MCF 10A (cell line): ENCODE data around the gene INS. TPM values are rescaled to one million over a fixed set of nuclear protein-coding genes. Genes with fewer than 3 reads are reported as not detected.
A peak's percentile ranks its signal among the peaks of the same experiment; 100 is the strongest.

Experiments used
- BruUV-seq: library from RNA; stranded (reverse); fragments of 400-500 nt; replicated peaks from 2 replicates; lab custom pipeline; 2021; lab: Mats Ljungman, UMichigan
- CTCF ChIA-PET: fragments of 300-600 bp; sonication (Branson Sonifier 250); formaldehyde crosslinking; extraction: SDS; loops from one replicate; lab custom pipeline; 2021; ENCODE audit warnings: antibody characterized with exemption, inconsistent platforms; lab: Yijun Ruan, JAX
- POLR2A ChIA-PET: fragments of 300-600, 350-650 bp; sonication (Branson Sonifier 250); formaldehyde crosslinking; extraction: SDS; loops from one replicate; lab custom pipeline; 2020; ENCODE audit warnings: antibody characterized with exemption, inconsistent platforms; lab: Yijun Ruan, JAX
- DNase-seq: peaks from one replicate; pipeline ENCODE4 v3.0.0-alpha.2; 2018; ENCODE audit not compliant: unreplicated experiment
- H3K27ac Mint-ChIP-seq: one replicate; pipeline ENCODE4 v1.8.0; 2022; ENCODE audit warnings: mild to moderate bottlenecking, low read depth, mixed read lengths; ENCODE audit not compliant: unreplicated experiment
- H3K27me3 Mint-ChIP-seq: one replicate; pipeline ENCODE4 v1.8.0; 2022; ENCODE audit warnings: mixed read lengths; ENCODE audit not compliant: insufficient read depth, unreplicated experiment
- H3K36me3 Mint-ChIP-seq: one replicate; pipeline ENCODE4 v1.8.0; 2022; ENCODE audit warnings: mild to moderate bottlenecking, moderate library complexity, mixed read lengths; ENCODE audit not compliant: insufficient read depth, unreplicated experiment
- H3K4me1 Mint-ChIP-seq: one replicate; pipeline ENCODE4 v1.8.0; 2022; ENCODE audit warnings: mixed read lengths; ENCODE audit not compliant: insufficient read depth, unreplicated experiment
- H3K4me3 Mint-ChIP-seq: one replicate; pipeline ENCODE4 v1.8.0; 2022; ENCODE audit warnings: mild to moderate bottlenecking, moderate library complexity, mixed read lengths; ENCODE audit not compliant: unreplicated experiment
- H3K9me3 Mint-ChIP-seq: one replicate; pipeline ENCODE4 v1.8.0; 2022; ENCODE audit warnings: mixed read lengths; ENCODE audit not compliant: unreplicated experiment
- CTCF ChIP-seq: fragments of 200-600 bp; IDR thresholded peaks from one replicate; pipeline ENCODE4 v1.8.0; 2022; ENCODE audit warnings: antibody characterized with exemption, mild to moderate bottlenecking; ENCODE audit not compliant: unreplicated experiment
- intact Hi-C: fragments of 100-400 bp; cut with micrococcal nuclease; formaldehyde crosslinking; loops from 2 replicates; pipeline ENCODE4 v1.14.1; 2022
- total RNA-seq: library from RNA; stranded (reverse); gene quantifications from 2 replicates; pipeline ENCODE4 v1.2.3, GENCODE V29; 2022

INS gene
- total RNA-seq, 1 experiment from 2014 or later, result not detected

GRCh38 chr11:2177076-2177475, 16.1 kb upstream of the INS start:
- no peaks in the 10 kb centered on the region for H3K9me3 Mint-ChIP-seq
- no peak for TF ChIP-seq CTCF
- H3K36me3 Mint-ChIP-seq, result no peaks in the 10 kb centered on the region
- no peak overlapping the region for H3K27ac Mint-ChIP-seq
- H3K4me3 Mint-ChIP-seq, result no peak overlapping the region
- DNase-seq, result no peak
- no TSS peak for BruUV-seq
- CTCF ChIA-PET, result interaction anchor here (0.7 to 1.1 kb wide), 2 partner anchors 308 to 525 kb away, joined by 4 read pairs; no protein-coding TSS in a partner anchor
- POLR2A ChIA-PET, result no interaction called here
- no peaks in the 10 kb centered on the region for H3K27me3 Mint-ChIP-seq
- peaks cover 40% of the 10 kb centered on the region for H3K4me1 Mint-ChIP-seq
- intact Hi-C loops, result loop anchor here (5.0 kb wide), 1 partner anchor 725 kb away; a partner anchor contains a TSS

- no peak for TF ChIP-seq CTCF
- ChIA-PET POLR2A (no interaction called here), CTCF (interaction anchor here (0.7 kb wide), 1 partner anchor 309 kb away, joined by 4 read pairs; no protein-coding TSS in a partner anchor)
- DNase-seq, result no peak
- Mint-ChIP-seq H3K27ac (no peak overlapping the region), H3K4me1 (peaks cover 40% of the 10 kb centered on the region), H3K9me3 (no peaks in the 10 kb centered on the region), H3K36me3 (no peaks in the 10 kb centered on the region), H3K27me3 (no peaks in the 10 kb centered on the region), H3K4me3 (no peak overlapping the region)
- intact Hi-C loops, result loop anchor here (5.0 kb wide), 1 partner anchor 726 kb away; a partner anchor contains a TSS
- BruUV-seq, result no TSS peak
Measured at GRCh38 chr11:2176389-2176900, 15.4 kb upstream of the INS start.

- no peak for TF ChIP-seq CTCF
- Mint-ChIP-seq H3K36me3 (no peaks in the 10 kb centered on the region), H3K27me3 (no peaks in the 10 kb centered on the region), H3K27ac (peak overlapping the region; percentile 79), H3K9me3 (no peaks in the 10 kb centered on the region), H3K4me1 (peaks cover 36% of the 10 kb centered on the region), H3K4me3 (no peak overlapping the region)
- POLR2A ChIA-PET, result interaction anchor here (0.8 to 1.0 kb wide), 2 partner anchors 18 to 202 kb away, joined by 4 to 6 read pairs; no protein-coding TSS in a partner anchor
- CTCF ChIA-PET, result interaction anchor here (0.7 to 1.0 kb wide), 2 partner anchors 19 to 124 kb away, joined by 3 to 4 read pairs; no protein-coding TSS in a partner anchor
- peak; percentile 73 for DNase-seq
- intact Hi-C loops, result loop anchor here (5.0 kb wide), 1 partner anchor 727 kb away; a partner anchor contains a TSS
- BruUV-seq, result no TSS peak
Measured at GRCh38 chr11:2175659-2176058, 14.7 kb upstream of the INS start.

- Mint-ChIP-seq H3K36me3 (no peaks in the 10 kb centered on the region), H3K27ac (no peak overlapping the region), H3K27me3 (no peaks in the 10 kb centered on the region), H3K4me3 (no peak overlapping the region), H3K4me1 (peaks cover 33% of the 10 kb centered on the region), H3K9me3 (no peaks in the 10 kb centered on the region)
- no peak for TF ChIP-seq CTCF
- DNase-seq, result no peak
- no TSS peak for BruUV-seq
- ChIA-PET CTCF (interaction anchor here (0.6 to 1.6 kb wide), 2 partner anchors 20 to 247 kb away, joined by 3 to 11 read pairs; no protein-coding TSS in a partner anchor), POLR2A (no interaction called here)
- intact Hi-C loops, result no loop called here
Measured at GRCh38 chr11:2174361-2174760, 13.4 kb upstream of the INS start.
